ENCODE measurements around the gene TGIF1. TPM values are rescaled to one million over a fixed set of nuclear protein-coding genes. Genes with fewer than 3 reads are reported as not detected.
A peak's percentile ranks its signal among the peaks of the same experiment; 100 is the strongest.
"Not testable (repeated sequence)": the region's sequence is repeated elsewhere in the genome, so short reads cannot be mapped to it uniquely, and the experiment has no call there.

TGIF1 gene
- total RNA-seq = 82.0 TPM

- peak; percentile 80 for DNase-seq (ENCODE audit: low spot score)
These were observed at the start of gene TGIF1 for GRCh38 chr18:3450012-3450798. Gene TGIF1 (plus strand): TSS chr18:3450172. CDS start chr18:3450490, 318 bp downstream.

GRCh38 chr18:3400567-3401296 lies 49.2 kb upstream of the TGIF1 start:
- DNase-seq (ENCODE audit: low spot score) = no peak

- no peak for DNase-seq (ENCODE audit: low spot score)
These were observed 48.0 kb upstream of the TGIF1 start for GRCh38 chr18:3401669-3402620.

GRCh38 chr18:3402982-3403451 lies 47.0 kb upstream of the TGIF1 start:
- no peak for DNase-seq (ENCODE audit: low spot score)

GRCh38 chr18:3405713-3406112 lies 44.3 kb upstream of the TGIF1 start:
- no peak for DNase-seq (ENCODE audit: low spot score)

GRCh38 chr18:3408107-3408506 lies 41.9 kb upstream of the TGIF1 start:
- DNase-seq (ENCODE audit: low spot score) = no peak

GRCh38 chr18:3409811-3410210 lies 40.2 kb upstream of the TGIF1 start:
- no peak for DNase-seq (ENCODE audit: low spot score)

- no peak for DNase-seq (ENCODE audit: low spot score)
These were observed 39.7 kb upstream of the TGIF1 start for GRCh38 chr18:3410273-3410672.

GRCh38 chr18:3410876-3411275 lies 39.1 kb upstream of the TGIF1 start:
- not testable (repeated sequence) for DNase-seq (ENCODE audit: low spot score)

GRCh38 chr18:3411327-3411726 lies 38.6 kb upstream of the TGIF1 start:
- no peak for DNase-seq (ENCODE audit: low spot score)

GRCh38 chr18:3411854-3412268 lies 38.1 kb upstream of the TGIF1 start:
- DNase-seq (ENCODE audit: low spot score) = no peak

GRCh38 chr18:3412528-3412927 lies 37.4 kb upstream of the TGIF1 start:
- DNase-seq (ENCODE audit: low spot score) = peak; percentile 36

- DNase-seq (ENCODE audit: low spot score) = no peak
These were observed 34.9 kb upstream of the TGIF1 start for GRCh38 chr18:3415110-3415509.

GRCh38 chr18:3418083-3418482 lies 31.9 kb upstream of the TGIF1 start:
- no peak for DNase-seq (ENCODE audit: low spot score)

- DNase-seq (ENCODE audit: low spot score) = no peak
These were observed 29.1 kb upstream of the TGIF1 start for GRCh38 chr18:3420919-3421279.

- no peak for DNase-seq (ENCODE audit: low spot score)
These were observed 27.1 kb upstream of the TGIF1 start for GRCh38 chr18:3422905-3423304.

- no peak for DNase-seq (ENCODE audit: low spot score)
These were observed 25.6 kb upstream of the TGIF1 start for GRCh38 chr18:3424280-3424890.

GRCh38 chr18:3425030-3425429 lies 24.9 kb upstream of the TGIF1 start:
- DNase-seq (ENCODE audit: low spot score) = no peak

GRCh38 chr18:3425446-3425845 lies 24.5 kb upstream of the TGIF1 start:
- DNase-seq (ENCODE audit: low spot score) = no peak

- DNase-seq (ENCODE audit: low spot score) = no peak
These were observed 23.9 kb upstream of the TGIF1 start for GRCh38 chr18:3426074-3426473.

- no peak for DNase-seq (ENCODE audit: low spot score)
These were observed 22.0 kb upstream of the TGIF1 start for GRCh38 chr18:3427944-3428343.

GRCh38 chr18:3429121-3429520 lies 20.9 kb upstream of the TGIF1 start:
- no peak for DNase-seq (ENCODE audit: low spot score)

All from mucosa of gallbladder (tissue), 1 donor.